Progenitor cell of endocrine pancreas (in vitro differentiated cells): ENCODE results near the gene ATP5F1A. TPM values are rescaled to one million over a fixed set of nuclear protein-coding genes. Genes with fewer than 3 reads are reported as not detected.
"Not testable (repeated sequence)": the region's sequence is repeated elsewhere in the genome, so short reads cannot be mapped to it uniquely, and the experiment has no call there.

ENCODE experiments used
- DNase-seq: peaks from one replicate; pipeline ENCODE4 v3.0.0; 2021; ENCODE audit warnings: low spot score; ENCODE audit not compliant: unreplicated experiment
- H3K27ac Mint-ChIP-seq: 2 replicates; pipeline ENCODE4 v1.8.0; 2021; ENCODE audit warnings: mild to moderate bottlenecking, moderate library complexity, mixed read lengths
- H3K27me3 Mint-ChIP-seq: 2 replicates; pipeline ENCODE4 v1.8.0; 2021; ENCODE audit warnings: mixed read lengths
- H3K36me3 Mint-ChIP-seq: 2 replicates; pipeline ENCODE4 v1.8.0; 2022; ENCODE audit warnings: mixed read lengths; ENCODE audit not compliant: insufficient read depth
- H3K4me1 Mint-ChIP-seq: 2 replicates; pipeline ENCODE4 v1.8.0; 2021; ENCODE audit warnings: low read depth, mixed read lengths
- H3K4me3 Mint-ChIP-seq: 2 replicates; pipeline ENCODE4 v1.8.0; 2021; ENCODE audit warnings: low read depth, mild to moderate bottlenecking, moderate library complexity, mixed read lengths
- H3K9me3 Mint-ChIP-seq: 2 replicates; pipeline ENCODE4 v1.8.0; 2021; ENCODE audit warnings: low read depth, mixed read lengths
- CTCF ChIP-seq: fragments of 200-600 bp; sonication (generic); IDR thresholded peaks from one replicate; pipeline ENCODE4 v1.5.0; 2021; ENCODE audit warnings: antibody characterized with exemption, mild to moderate bottlenecking; ENCODE audit not compliant: unreplicated experiment
- total RNA-seq: library from RNA; stranded (reverse); gene quantifications from 2 replicates; pipeline ENCODE4 v1.2.1, GENCODE V29; 2021

ATP5F1A gene
- total RNA-seq, 1 donor from 2014 or later = 375 TPM

GRCh38 chr18:46096651-46097300, 1.3 kb downstream of the ATP5F1A start:
- Mint-ChIP-seq H3K36me3 (peaks cover 7% of the 10 kb centered on the region), H3K4me3 (peak overlapping the region; percentile 98), H3K4me1 (peaks cover 12% of the 10 kb centered on the region), H3K27ac (peak overlapping the region; percentile 100), H3K9me3 (no peaks in the 10 kb centered on the region), H3K27me3 (no peaks in the 10 kb centered on the region)
- TF ChIP-seq CTCF = no peak
- DNase-seq = no peak

GRCh38 chr18:46095532-46095931, 2.6 kb downstream of the ATP5F1A start:
- peaks cover 17% of the 10 kb centered on the region for H3K36me3 Mint-ChIP-seq
- no peak overlapping the region for H3K4me3 Mint-ChIP-seq
- H3K9me3 Mint-ChIP-seq = no peaks in the 10 kb centered on the region
- TF ChIP-seq CTCF = no peak
- no peak overlapping the region for H3K27ac Mint-ChIP-seq
- H3K4me1 Mint-ChIP-seq = peaks cover 12% of the 10 kb centered on the region
- H3K27me3 Mint-ChIP-seq = no peaks in the 10 kb centered on the region
- no peak for DNase-seq

DNA sequence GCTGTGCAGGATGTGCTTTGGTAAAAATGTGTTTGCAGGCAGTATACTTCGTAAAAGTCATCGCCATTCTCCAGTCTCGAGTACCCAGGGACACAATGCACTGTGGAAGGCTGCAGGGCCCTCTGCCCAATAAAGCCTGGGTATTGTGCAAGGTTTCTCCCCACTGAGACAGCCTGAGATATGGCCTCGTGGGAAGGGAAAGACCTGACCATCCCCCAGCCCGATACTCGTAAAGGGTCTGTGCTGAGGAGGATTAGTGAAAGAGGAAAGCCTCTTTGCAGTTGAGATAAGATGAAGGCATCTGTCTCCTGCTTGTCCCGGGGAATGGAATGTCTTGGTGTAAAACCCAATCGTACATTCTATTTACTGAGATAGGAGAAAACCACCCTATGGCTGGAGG, 9.6 kb downstream of the ATP5F1A start:
- DNase-seq, H3K4me1 Mint-ChIP-seq, H3K9me3 Mint-ChIP-seq, H3K27me3 Mint-ChIP-seq, H3K4me3 Mint-ChIP-seq: not testable (repeated sequence)
- peaks cover 60% of the 10 kb centered on the region for H3K36me3 Mint-ChIP-seq
- peak overlapping the region; percentile 39 for H3K27ac Mint-ChIP-seq

- Mint-ChIP-seq H3K27ac (peak overlapping the region; percentile 49), H3K36me3 (peaks cover 56% of the 10 kb centered on the region), H3K4me3 (no peak overlapping the region), H3K9me3 (no peaks in the 10 kb centered on the region), H3K27me3 (no peaks in the 10 kb centered on the region), H3K4me1 (peaks cover 9% of the 10 kb centered on the region)
- no peak for DNase-seq
- TF ChIP-seq CTCF = no peak
Measured at GRCh38 chr18:46084431-46084830, 13.7 kb downstream of the ATP5F1A start.

- no peak overlapping the region for H3K27ac Mint-ChIP-seq
- H3K9me3 Mint-ChIP-seq = no peaks in the 10 kb centered on the region
- H3K4me1 Mint-ChIP-seq = peaks cover 5% of the 10 kb centered on the region
- TF ChIP-seq CTCF = no peak
- H3K4me3 Mint-ChIP-seq = no peak overlapping the region
- H3K27me3 Mint-ChIP-seq = no peaks in the 10 kb centered on the region
- DNase-seq = no peak
- H3K36me3 Mint-ChIP-seq = peaks cover 31% of the 10 kb centered on the region
Measured at GRCh38 chr18:46080156-46080555, 17.9 kb downstream of the ATP5F1A start.

- no peak overlapping the region for H3K27ac Mint-ChIP-seq
- H3K36me3 Mint-ChIP-seq = peaks cover 27% of the 10 kb centered on the region
- TF ChIP-seq CTCF = no peak
- no peak overlapping the region for H3K4me3 Mint-ChIP-seq
- H3K9me3 Mint-ChIP-seq = no peaks in the 10 kb centered on the region
- H3K4me1 Mint-ChIP-seq = peaks cover 5% of the 10 kb centered on the region
- H3K27me3 Mint-ChIP-seq = no peaks in the 10 kb centered on the region
- DNase-seq = no peak
Measured at GRCh38 chr18:46079336-46079735, 18.8 kb downstream of the ATP5F1A start.
